Stomach (tissue), 9 donors: Measurements from ENCODE around the gene ZNF652. TPM values are rescaled to one million over a fixed set of nuclear protein-coding genes. Genes with fewer than 3 reads are reported as not detected.

ENCODE experiments used
- DNase-seq, 2 donors: peaks; one replicate each; pipeline versions ENCODE4 v3.0.0 to v3.0.0-alpha.2; 2013 to 2019
- H3K27ac ChIP-seq, 5 donors: fragments of 200-600 bp in 4 of 5; sonication (generic) in 4 of 5; one replicate each; pipeline ENCODE4 v1.5.1; 2013 to 2019; ENCODE audit warnings: mild to moderate bottlenecking in 1 of 5, moderate library complexity in 1 of 5
- H3K27me3 ChIP-seq, 3 donors: fragments of 200-600 bp; sonication (generic); one replicate each; pipeline ENCODE4 v1.5.1; 2017 to 2019; ENCODE audit warnings: mixed run types in 1 of 3
- H3K36me3 ChIP-seq, 4 donors: fragments of 200-600 bp; sonication (generic); 1 replicate in 3 of 4; 2 replicates in 1 of 4; pipeline ENCODE4 v1.5.1; 2016 to 2019
- H3K4me1 ChIP-seq, 4 donors: fragments of 200-600 bp; sonication (generic); one replicate each; pipeline ENCODE4 v1.5.1; 2016 to 2019
- H3K4me3 ChIP-seq, 4 donors: fragments of 200-600 bp; sonication (generic) in 3 of 4; one replicate each; pipeline ENCODE4 v1.5.1; 2016 to 2019; ENCODE audit warnings: mild to moderate bottlenecking in 1 of 4
- H3K9me3 ChIP-seq, 4 donors: fragments of 200-600 bp; sonication (generic); one replicate each; pipeline ENCODE4 v1.5.1; 2016 to 2019
- EP300 ChIP-seq: sonication (generic); formaldehyde crosslinking; IDR thresholded peaks from one replicate; pipeline ENCODE4 v1.6.1; 2017; ENCODE audit warnings: antibody characterized with exemption
- POLR2A ChIP-seq, 4 donors: fragments of 450-650 bp; IDR thresholded peaks; one replicate each; pipeline ENCODE4 v1.6.1; 2016; ENCODE audit warnings: antibody characterized with exemption in 4 of 4, control low read depth in 2 of 4, mild to moderate bottlenecking in 1 of 4, moderate library complexity in 1 of 4
- POLR2AphosphoS5 ChIP-seq, 3 donors: sonication (generic); formaldehyde crosslinking; IDR thresholded peaks; one replicate each; pipeline ENCODE4 v1.6.1; 2016; ENCODE audit warnings: antibody characterized with exemption in 3 of 3
- WGBS, 5 donors: extraction: QIAGEN DNeasy Blood & Tissue Kit in 3 of 5; methylation state at CpG; one replicate each; pipeline versions ENCODE4 v1.1.5 to v1.1.7; 2013 to 2018; 5-methylcytosine and 5-hydroxymethylcytosine counted together
- intact Hi-C: fragments of 100-400 bp; cut with DNase I; formaldehyde crosslinking; loops from one replicate; pipeline ENCODE4 v1.15.1; 2023; ENCODE audit warnings: low total_unique reads
- polyA plus RNA-seq, 3 donors: library from polyadenylated mRNA; stranded (reverse); fragments of 200-250 nt; gene quantifications; one replicate each; pipeline ENCODE4 v1.2.3, GENCODE V29; 2013
- small RNA-seq, 4 donors: library from RNA; depleted of rRNA; stranded (forward); fragments of <200 nt; gene quantifications; one replicate each; pipeline ENCODE3, GENCODE V24; 2016
- total RNA-seq, 5 donors: library from RNA; depleted of rRNA; stranded (reverse); fragments of >200 nt; gene quantifications; one replicate each; pipeline versions ENCODE4 v1.1.0 to v1.2.3, GENCODE V29; 2014 to 2016
- TF ChIP-seq, protein P1 (sequence below), 7 experiments: fragments of 450-650 bp in 4 of 7; fragments of 200-600 bp in 3 of 7; sonication (generic) in 3 of 7; IDR thresholded peaks; one replicate each; pipeline ENCODE4 v1.5.1; 2016 to 2019; ENCODE audit warnings: antibody characterized with exemption in 7 of 7, control low read depth in 2 of 7, mild to moderate bottlenecking in 1 of 7
- donor health status: healthy with polysubstance abuse.
- donor health status: Bipolar disorder and iron deficiency.
- donor health status: healthy.

The ZNF652 gene
- total and polyA plus RNA-seq, 8 donors = 16.4 to 89.3 (median 32.6) TPM

DNA sequence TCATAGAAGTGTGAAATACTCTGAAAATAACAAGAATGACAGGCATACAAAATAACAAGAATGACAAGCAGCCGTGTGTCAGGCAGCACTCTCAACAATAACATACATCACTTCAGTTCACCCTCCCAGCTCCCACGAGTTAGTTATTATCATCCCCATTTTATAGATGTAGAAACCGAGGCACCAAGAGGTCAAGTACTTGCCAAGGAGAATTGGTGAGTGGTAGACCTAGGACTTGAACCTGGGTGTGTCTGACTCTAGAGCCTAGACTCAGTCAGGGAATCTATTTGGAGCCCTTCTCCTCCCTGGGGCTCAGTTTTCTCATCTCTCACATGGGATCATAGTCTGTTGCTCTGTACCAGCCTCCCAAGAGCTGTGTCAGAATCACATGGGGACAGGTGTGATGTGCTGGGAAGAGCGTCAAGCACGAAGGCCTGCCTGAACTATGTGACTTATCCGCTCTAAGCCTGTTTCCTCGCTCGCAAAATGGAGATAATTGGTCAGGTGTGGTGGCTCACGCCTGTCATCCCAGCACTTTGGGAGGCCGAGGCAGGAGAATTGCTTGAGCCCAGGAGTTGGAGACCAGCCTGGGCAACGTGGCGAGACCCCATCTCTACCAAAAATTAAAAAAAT is 112.0 kb downstream of the ZNF652 start:
- Histone ChIP-seq H3K9me3 (no peaks in the 10 kb centered on the region), H3K27me3 (peaks cover 0 to 40% (median 4%) of the 10 kb centered on the region in 3 donors), H3K4me3 (no peak overlapping the region), H3K36me3 (no peaks in the 10 kb centered on the region), H3K4me1 (peaks cover 0 to 7% (median 5%) of the 10 kb centered on the region in 4 donors), H3K27ac (no peak overlapping the region)
- DNase-seq = no peak
- WGBS, 5 donors = 87 to 89% (median 89%) methylated on average over 12 of the region's 12 CpGs
- TF ChIP-seq EP300 = no peak
- TF ChIP-seq POLR2AphosphoS5 (IDR thresholded peaks at IDR 0.05) = no peak
- no peak for TF ChIP-seq POLR2A (IDR thresholded peaks at IDR 0.05)
- TF ChIP-seq, protein P1, sequence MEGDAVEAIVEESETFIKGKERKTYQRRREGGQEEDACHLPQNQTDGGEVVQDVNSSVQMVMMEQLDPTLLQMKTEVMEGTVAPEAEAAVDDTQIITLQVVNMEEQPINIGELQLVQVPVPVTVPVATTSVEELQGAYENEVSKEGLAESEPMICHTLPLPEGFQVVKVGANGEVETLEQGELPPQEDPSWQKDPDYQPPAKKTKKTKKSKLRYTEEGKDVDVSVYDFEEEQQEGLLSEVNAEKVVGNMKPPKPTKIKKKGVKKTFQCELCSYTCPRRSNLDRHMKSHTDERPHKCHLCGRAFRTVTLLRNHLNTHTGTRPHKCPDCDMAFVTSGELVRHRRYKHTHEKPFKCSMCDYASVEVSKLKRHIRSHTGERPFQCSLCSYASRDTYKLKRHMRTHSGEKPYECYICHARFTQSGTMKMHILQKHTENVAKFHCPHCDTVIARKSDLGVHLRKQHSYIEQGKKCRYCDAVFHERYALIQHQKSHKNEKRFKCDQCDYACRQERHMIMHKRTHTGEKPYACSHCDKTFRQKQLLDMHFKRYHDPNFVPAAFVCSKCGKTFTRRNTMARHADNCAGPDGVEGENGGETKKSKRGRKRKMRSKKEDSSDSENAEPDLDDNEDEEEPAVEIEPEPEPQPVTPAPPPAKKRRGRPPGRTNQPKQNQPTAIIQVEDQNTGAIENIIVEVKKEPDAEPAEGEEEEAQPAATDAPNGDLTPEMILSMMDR (IDR thresholded peaks at IDR 0.05) = no peak
- intact Hi-C loops = no loop called here

DNA sequence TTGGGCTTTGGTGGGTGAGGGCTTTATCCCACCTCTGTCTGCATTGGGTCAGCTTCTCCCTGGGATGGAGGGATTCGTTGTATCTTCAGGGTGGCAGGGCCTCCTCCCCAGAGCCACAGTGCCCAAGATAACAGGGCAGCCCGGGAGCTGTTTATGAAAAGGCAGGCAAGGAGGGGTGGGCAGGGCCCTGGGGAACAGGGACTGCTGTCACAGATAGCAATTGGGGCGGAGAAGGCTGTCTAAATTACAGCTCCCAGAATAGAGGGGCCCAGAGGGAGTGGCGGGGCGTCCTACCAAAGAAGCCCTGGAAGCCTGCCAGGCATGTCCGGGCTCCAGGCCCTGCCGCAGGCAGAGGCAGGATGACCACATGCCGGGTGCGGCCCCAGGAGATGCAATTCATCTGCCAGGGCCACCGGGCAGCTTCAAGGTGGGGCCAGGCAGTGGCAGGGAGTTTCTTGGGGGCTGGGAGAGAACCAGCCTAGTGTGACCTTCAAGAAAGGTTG is 112.7 kb downstream of the ZNF652 start:
- Histone ChIP-seq H3K9me3 (no peaks in the 10 kb centered on the region), H3K27me3 (peaks cover 0 to 40% (median 4%) of the 10 kb centered on the region in 3 donors), H3K4me1 (peaks cover 0 to 7% (median 5%) of the 10 kb centered on the region in 4 donors), H3K27ac (no peak overlapping the region), H3K4me3 (no peak overlapping the region), H3K36me3 (no peaks in the 10 kb centered on the region)
- 12 to 27% (median 15%) methylated on average over 9 to 10 of the region's 10 CpGs for WGBS, 5 donors
- TF ChIP-seq EP300 (no peak), POLR2A (IDR thresholded peaks at IDR 0.05) (no peak), POLR2AphosphoS5 (IDR thresholded peaks at IDR 0.05) (no peak)
- TF ChIP-seq, protein P1 (IDR thresholded peaks at IDR 0.05) = no peak
- intact Hi-C loops = no loop called here
- DNase-seq = peak in 1 of 2 donors; percentile 65

DNA sequence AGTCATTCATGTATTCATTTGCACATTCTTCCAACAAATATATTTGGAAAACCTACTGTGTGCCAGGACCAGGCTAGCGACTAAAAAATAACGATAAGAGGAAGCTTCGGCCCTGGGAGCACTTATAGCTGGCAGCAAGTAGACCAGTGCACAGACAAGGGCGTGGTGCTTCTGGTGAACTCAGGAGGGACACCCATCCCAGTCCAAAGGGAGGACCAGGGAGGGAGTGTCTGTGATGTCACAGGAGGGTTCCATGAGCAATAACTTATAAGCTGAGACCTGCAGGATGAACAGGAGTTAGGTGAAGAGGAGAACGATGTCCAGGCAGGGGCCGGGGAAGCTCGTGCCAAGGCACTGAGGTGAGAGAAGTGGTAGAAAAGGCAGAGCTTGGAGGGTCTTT is 114.1 kb downstream of the ZNF652 start:
- no peak for DNase-seq
- peaks cover 0 to 7% (median 5%) of the 10 kb centered on the region in 4 donors for H3K4me1 ChIP-seq
- peaks cover 0 to 40% (median 4%) of the 10 kb centered on the region in 3 donors for H3K27me3 ChIP-seq
- H3K4me3 ChIP-seq = no peak overlapping the region
- H3K9me3 ChIP-seq = no peaks in the 10 kb centered on the region
- 87 to 94% (median 91%) methylated on average over 7 of the region's 7 CpGs for WGBS, 5 donors
- TF ChIP-seq EP300 (no peak), POLR2A (IDR thresholded peaks at IDR 0.05) (no peak), POLR2AphosphoS5 (IDR thresholded peaks at IDR 0.05) (no peak)
- TF ChIP-seq, protein P1 (IDR thresholded peaks at IDR 0.05) = no peak
- no peak overlapping the region for H3K27ac ChIP-seq
- no peaks in the 10 kb centered on the region for H3K36me3 ChIP-seq
- intact Hi-C loops = no loop called here

DNA sequence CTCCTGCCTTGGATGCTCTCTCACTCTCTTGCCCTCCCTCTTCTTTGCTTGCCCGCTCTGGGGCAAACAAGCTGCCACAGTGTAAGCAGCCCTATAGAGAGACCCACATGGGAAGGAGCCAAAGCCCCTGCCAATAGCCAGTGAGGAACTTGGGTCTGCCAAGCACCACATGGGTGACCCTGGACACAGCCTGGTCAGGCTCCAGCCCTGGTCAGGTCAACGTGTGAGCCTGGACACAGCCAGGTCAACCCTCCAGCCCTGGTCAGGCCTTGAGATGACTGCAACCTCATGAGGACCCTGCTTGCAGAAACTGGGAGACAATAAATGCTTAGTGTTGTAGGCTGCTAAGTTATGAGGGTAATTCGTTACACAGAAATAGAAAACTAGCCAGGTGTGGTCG is 117.2 kb downstream of the ZNF652 start:
- peaks cover 0 to 40% (median 4%) of the 10 kb centered on the region in 3 donors for H3K27me3 ChIP-seq
- WGBS, 5 donors = 72 to 88% (median 85%) methylated on average over 4 of the region's 4 CpGs
- no peak overlapping the region for H3K4me3 ChIP-seq
- H3K9me3 ChIP-seq = no peaks in the 10 kb centered on the region
- no peak for DNase-seq
- H3K27ac ChIP-seq = no peak overlapping the region
- intact Hi-C loops = no loop called here
- TF ChIP-seq POLR2A (IDR thresholded peaks at IDR 0.05) (no peak), EP300 (no peak), POLR2AphosphoS5 (IDR thresholded peaks at IDR 0.05) (no peak)
- TF ChIP-seq, protein P1 (IDR thresholded peaks at IDR 0.05) = no peak
- H3K4me1 ChIP-seq = peaks cover 0 to 7% (median 5%) of the 10 kb centered on the region in 4 donors
- no peaks in the 10 kb centered on the region for H3K36me3 ChIP-seq

Small RNAs within 50 kb of the gene (small RNA-seq; reads per million reads assigned to genes)
- gene MIR6129 = 0 reads per million in 4 donors

Other genes starting within 250 kb of the ZNF652 start
- 10 to 100 TPM in 1 of 5 donors, 1 to 10 TPM in 3, not detected in 1; 1.1 to 41.7 (median 5.3) TPM for gene B4GALNT2, start 229.5 kb downstream of the ZNF652 start, total RNA-seq
- 1 to 10 TPM; 1.4 to 2.2 (median 1.4) TPM for gene B4GALNT2, start 229.5 kb downstream of the ZNF652 start, polyA plus RNA-seq
- 100 to 1,000 TPM in 1 of 5 donors, 1 to 10 TPM in 2, not detected in 2; 1.6 to 134 (median 1.7) TPM for gene GNGT2, start 151.7 kb downstream of the ZNF652 start, total RNA-seq
- 1 to 10 TPM; 2.7 to 2.9 (median 2.9) TPM for gene GNGT2, start 151.7 kb downstream of the ZNF652 start, polyA plus RNA-seq
- 10 to 100 TPM in 2 of 5 donors, 1 to 10 TPM in 3; 1.3 to 72.4 (median 3.1) TPM for gene ABI3, start 151.5 kb downstream of the ZNF652 start, total RNA-seq
- 1 to 10 TPM; 4.1 to 9.9 (median 9.5) TPM for gene ABI3, start 151.5 kb downstream of the ZNF652 start, polyA plus RNA-seq
- gene PHOSPHO1, start 131.5 kb downstream of the ZNF652 start, total RNA-seq = 1 to 10 TPM in 2 of 5 donors, not detected in 3; 1.7 to 7.7 TPM
- gene PHOSPHO1, start 131.5 kb downstream of the ZNF652 start, polyA plus RNA-seq = under 1 TPM in 1 of 3 donors, not detected in 2; 0.35 TPM
- 100 to 1,000 TPM in 2 of 5 donors, 10 to 100 TPM in 3; 44.3 to 152 (median 86.6) TPM for gene PHB1, start 52.6 kb upstream of the ZNF652 start, total RNA-seq
- gene PHB1, start 52.6 kb upstream of the ZNF652 start, polyA plus RNA-seq = 100 to 1,000 TPM in 2 of 3 donors, 10 to 100 TPM in 1; 96.1 to 124 (median 112) TPM
- gene NGFR, start 133.0 kb upstream of the ZNF652 start, total RNA-seq = 1 to 10 TPM in 4 of 5 donors, not detected in 1; 1.9 to 6.6 (median 4.3) TPM
- 1 to 10 TPM; 1.1 to 4.0 (median 1.5) TPM for gene NGFR, start 133.0 kb upstream of the ZNF652 start, polyA plus RNA-seq
- gene NXPH3, start 213.6 kb upstream of the ZNF652 start, total RNA-seq = 10 to 100 TPM in 1 of 5 donors, 1 to 10 TPM in 2, not detected in 2; 1.0 to 10.7 (median 1.3) TPM
- gene NXPH3, start 213.6 kb upstream of the ZNF652 start, polyA plus RNA-seq = 1 to 10 TPM in 1 of 3 donors, under 1 TPM in 2; 0.50 to 2.6 (median 0.92) TPM